Activated naive CD8-positive, alpha-beta T cell treated with anti-CD3 and anti-CD28 coated beads, Interleukin-2, amount 10 ng/mL, durations not matched to agents 7 days and 5 days (primary cell): ENCODE measurements around the gene NIT1. TPM values are rescaled to one million over a fixed set of nuclear protein-coding genes. Genes with fewer than 3 reads are reported as not detected.
A peak's percentile ranks its signal among the peaks of the same experiment; 100 is the strongest.

ENCODE experiments used
- ATAC-seq: fragments of 150-1000 bp; cut with Tn5 transposase; one replicate; pipeline ENCODE4 v1.10.0; 2021; ENCODE audit warnings: low read depth, moderate library complexity
- POLR2A ChIA-PET: fragments of 350-600 bp; sonication (Branson Sonifier 250); formaldehyde crosslinking; loops from one replicate; lab custom pipeline; 2021; ENCODE audit warnings: antibody characterized with exemption; lab: Charles Lee
- DNase-seq: peaks from one replicate; pipeline ENCODE4 v3.0.0; 2021
- H3K27ac Mint-ChIP-seq: one replicate; pipeline ENCODE4 v1.8.0; 2022; ENCODE audit warnings: mild to moderate bottlenecking, mixed read lengths
- H3K27me3 Mint-ChIP-seq: one replicate; pipeline ENCODE4 v1.8.0; 2022; ENCODE audit warnings: mild to moderate bottlenecking, moderate library complexity, mixed read lengths
- H3K36me3 Mint-ChIP-seq: one replicate; pipeline ENCODE4 v1.8.0; 2021; ENCODE audit warnings: mild to moderate bottlenecking, mixed read lengths
- H3K4me1 Mint-ChIP-seq: one replicate; pipeline ENCODE4 v1.8.0; 2021; ENCODE audit warnings: mixed read lengths
- H3K4me3 Mint-ChIP-seq: one replicate; pipeline ENCODE4 v1.8.0; 2022; ENCODE audit warnings: mild to moderate bottlenecking, moderate library complexity, mixed read lengths
- H3K9me3 Mint-ChIP-seq: one replicate; pipeline ENCODE4 v1.8.0; 2021; ENCODE audit warnings: mixed read lengths
- total RNA-seq, 2 experiments: library from RNA; stranded (reverse); gene quantifications; one replicate each; pipeline ENCODE4 v1.2.3, GENCODE V29; 2021

Gene NIT1
- total RNA-seq, 2 experiments from 2014 or later = 44.7 to 49.3 TPM

- DNase-seq = peak; percentile 23
- no peaks in the 10 kb centered on the region for H3K9me3 Mint-ChIP-seq
- H3K4me1 Mint-ChIP-seq = peaks cover 28% of the 10 kb centered on the region
- POLR2A ChIA-PET = interaction anchor here (0.5 kb wide), 1 partner anchor 23 kb away, joined by 3 read pairs; no protein-coding TSS in a partner anchor
- H3K27me3 Mint-ChIP-seq = no peaks in the 10 kb centered on the region
- H3K27ac Mint-ChIP-seq = peak within 1 kb of the TSS; percentile 42
- ATAC-seq = no peak
- no peaks in the 10 kb centered on the region for H3K36me3 Mint-ChIP-seq
- no peak within 1 kb of the TSS for H3K4me3 Mint-ChIP-seq
Observed at GRCh38 chr1:161089251-161089924, 28.5 kb upstream of the NIT1 start, which contains the start of gene NECTIN4. NECTIN4 (minus strand) TSS chr1:161089558; CDS start chr1:161089296, 262 bp downstream.

GRCh38 chr1:161089938-161090337, 28.0 kb upstream of the NIT1 start:
- POLR2A ChIA-PET = interaction anchor here (0.5 kb wide), 1 partner anchor 24 kb away, joined by 3 read pairs; no protein-coding TSS in a partner anchor
- Mint-ChIP-seq H3K4me1 (peaks cover 30% of the 10 kb centered on the region), H3K27ac (no peak overlapping the region), H3K4me3 (no peak overlapping the region), H3K9me3 (no peaks in the 10 kb centered on the region), H3K36me3 (no peaks in the 10 kb centered on the region), H3K27me3 (no peaks in the 10 kb centered on the region)
- DNase-seq = peak; percentile 15
- no peak for ATAC-seq

GRCh38 chr1:161090617-161091016, 27.3 kb upstream of the NIT1 start:
- Mint-ChIP-seq H3K36me3 (no peaks in the 10 kb centered on the region), H3K9me3 (no peaks in the 10 kb centered on the region), H3K27ac (peak overlapping the region; percentile 5), H3K27me3 (no peaks in the 10 kb centered on the region), H3K4me3 (no peak overlapping the region), H3K4me1 (peaks cover 32% of the 10 kb centered on the region)
- POLR2A ChIA-PET = no interaction called here
- DNase-seq (no peak), ATAC-seq (no peak)

- Mint-ChIP-seq H3K27ac (no peak overlapping the region), H3K4me1 (peaks cover 32% of the 10 kb centered on the region), H3K9me3 (no peaks in the 10 kb centered on the region), H3K4me3 (no peak overlapping the region), H3K36me3 (no peaks in the 10 kb centered on the region), H3K27me3 (no peaks in the 10 kb centered on the region)
- no peak for ATAC-seq
- POLR2A ChIA-PET = no interaction called here
- DNase-seq = peak; percentile 15
Observed at GRCh38 chr1:161091093-161091492, 26.8 kb upstream of the NIT1 start.

- Mint-ChIP-seq H3K4me1 (peaks cover 34% of the 10 kb centered on the region), H3K27me3 (no peaks in the 10 kb centered on the region), H3K9me3 (no peaks in the 10 kb centered on the region), H3K27ac (no peak overlapping the region), H3K36me3 (no peaks in the 10 kb centered on the region), H3K4me3 (no peak overlapping the region)
- peak; percentile 12 for DNase-seq
- ATAC-seq = no peak
- POLR2A ChIA-PET = interaction anchor here (0.5 to 1.0 kb wide), 3 partner anchors 20 to 32 kb away, joined by 4 to 5 read pairs (median 5); no protein-coding TSS in a partner anchor
Observed at GRCh38 chr1:161091796-161092507, 26.0 kb upstream of the NIT1 start.

GRCh38 chr1:161092621-161093028, 25.3 kb upstream of the NIT1 start:
- Mint-ChIP-seq H3K4me1 (peaks cover 41% of the 10 kb centered on the region), H3K9me3 (no peaks in the 10 kb centered on the region), H3K36me3 (no peaks in the 10 kb centered on the region), H3K27me3 (no peaks in the 10 kb centered on the region), H3K27ac (peak overlapping the region; percentile 41), H3K4me3 (no peak overlapping the region)
- peak; percentile 28 for DNase-seq
- POLR2A ChIA-PET = interaction anchor here (0.5 to 1.0 kb wide), 4 partner anchors 21 to 32 kb away, joined by 3 to 5 read pairs (median 4); partner anchors contain the start of gene ARHGAP30
- ATAC-seq = peak; percentile 80

DNA sequence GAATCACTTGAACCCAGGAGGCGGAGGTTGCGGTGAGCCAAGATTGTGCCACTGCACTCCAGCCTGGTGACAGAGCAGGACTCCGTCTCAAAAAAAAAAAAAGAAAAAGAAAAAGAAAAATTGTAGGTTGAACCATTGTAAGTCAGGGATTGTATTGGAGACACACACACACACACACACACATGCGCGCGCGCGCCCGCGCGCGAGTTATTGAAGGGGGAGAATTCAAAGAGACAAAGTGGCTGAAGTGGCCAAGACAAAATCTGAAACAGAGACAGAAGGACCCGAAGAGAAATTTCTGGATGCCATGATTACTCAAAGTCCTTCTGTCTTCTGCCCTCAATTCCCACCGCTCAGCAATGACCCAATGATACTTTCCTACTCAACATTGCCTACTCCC, 23.4 kb upstream of the NIT1 start:
- Mint-ChIP-seq H3K9me3 (no peaks in the 10 kb centered on the region), H3K4me3 (no peak overlapping the region), H3K27me3 (no peaks in the 10 kb centered on the region), H3K27ac (no peak overlapping the region), H3K4me1 (peaks cover 45% of the 10 kb centered on the region), H3K36me3 (no peaks in the 10 kb centered on the region)
- POLR2A ChIA-PET = interaction anchor here (0.7 to 7.0 kb wide), 2 partner anchors 20 to 25 kb away, joined by 3 to 118 read pairs; partner anchors contain the start of gene ARHGAP30
- peak; percentile 19 for DNase-seq
- no peak for ATAC-seq

DNA sequence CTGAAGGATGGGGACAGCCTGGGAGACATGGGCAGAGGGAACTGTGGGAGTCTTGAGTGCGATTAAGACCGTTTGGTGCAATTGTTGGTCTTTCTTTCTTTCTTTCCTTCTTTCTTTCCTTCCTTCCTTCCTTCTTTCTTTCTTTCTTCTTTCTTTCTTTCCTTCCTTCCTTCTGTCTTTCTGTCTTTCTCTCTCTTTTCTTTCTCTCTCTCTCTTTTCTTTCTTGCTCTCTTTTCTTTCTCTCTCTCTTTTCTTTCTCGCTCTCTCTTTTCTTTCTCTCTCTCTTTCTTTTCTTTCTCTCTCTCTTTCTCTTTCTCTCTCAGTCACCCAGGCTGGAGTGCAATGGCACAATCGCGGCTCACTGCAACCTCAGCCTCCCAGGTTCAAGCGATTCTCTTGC, 22.7 kb upstream of the NIT1 start:
- H3K27me3 Mint-ChIP-seq = no peaks in the 10 kb centered on the region
- no peak for ATAC-seq
- H3K9me3 Mint-ChIP-seq = no peaks in the 10 kb centered on the region
- H3K36me3 Mint-ChIP-seq = no peaks in the 10 kb centered on the region
- H3K4me1 Mint-ChIP-seq = peaks cover 45% of the 10 kb centered on the region
- no peak overlapping the region for H3K27ac Mint-ChIP-seq
- no peak overlapping the region for H3K4me3 Mint-ChIP-seq
- DNase-seq = no peak
- POLR2A ChIA-PET = interaction anchor here (7.0 kb wide), 1 partner anchor 26 kb away, joined by 118 read pairs; the partner anchor contains the start of gene ARHGAP30

DNA sequence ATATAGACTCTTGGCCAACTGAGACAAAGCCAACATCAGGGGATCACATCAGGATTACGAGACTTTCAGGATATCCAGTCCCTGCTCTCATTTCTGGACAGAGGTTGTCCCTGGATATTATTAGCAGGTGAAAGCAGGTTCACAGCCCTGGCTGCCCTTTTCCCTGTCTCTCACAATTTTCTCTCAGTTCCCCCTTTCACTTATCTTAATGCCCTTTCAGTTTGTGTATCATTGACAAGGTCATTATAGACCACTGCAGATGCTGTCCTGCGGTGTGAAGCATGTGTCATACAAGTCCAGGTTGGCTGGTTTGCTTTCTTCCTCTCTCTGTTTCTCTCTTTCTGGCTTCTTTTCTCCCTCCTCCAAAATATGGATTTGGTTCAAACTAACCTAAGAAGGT, 21.9 kb upstream of the NIT1 start:
- ATAC-seq (no peak), DNase-seq (peak; percentile 3)
- no peak overlapping the region for H3K4me3 Mint-ChIP-seq
- H3K4me1 Mint-ChIP-seq = peaks cover 37% of the 10 kb centered on the region
- H3K27ac Mint-ChIP-seq = no peak overlapping the region
- H3K9me3 Mint-ChIP-seq = no peaks in the 10 kb centered on the region
- POLR2A ChIA-PET = interaction anchor here (7.0 kb wide), 1 partner anchor 27 kb away, joined by 118 read pairs; the partner anchor contains the start of gene ARHGAP30
- no peaks in the 10 kb centered on the region for H3K36me3 Mint-ChIP-seq
- no peaks in the 10 kb centered on the region for H3K27me3 Mint-ChIP-seq

GRCh38 chr1:161096530-161096929, 21.4 kb upstream of the NIT1 start:
- Mint-ChIP-seq H3K36me3 (no peaks in the 10 kb centered on the region), H3K9me3 (no peaks in the 10 kb centered on the region), H3K27ac (no peak overlapping the region), H3K4me1 (peaks cover 36% of the 10 kb centered on the region), H3K27me3 (no peaks in the 10 kb centered on the region), H3K4me3 (no peak overlapping the region)
- POLR2A ChIA-PET = interaction anchor here (1.0 to 7.0 kb wide), 6 partner anchors 28 to 99 kb away, joined by 3 to 118 read pairs (median 6); partner anchors contain the start of genes ARHGAP30, F11R and USF1
- no peak for ATAC-seq
- peak; percentile 14 for DNase-seq

- Mint-ChIP-seq H3K4me1 (peaks cover 21% of the 10 kb centered on the region), H3K9me3 (no peaks in the 10 kb centered on the region), H3K27ac (peak within 1 kb of the TSS; percentile 90), H3K36me3 (peaks cover 1% of the 10 kb centered on the region), H3K27me3 (no peaks in the 10 kb centered on the region), H3K4me3 (peak within 1 kb of the TSS; percentile 94)
- peak; percentile 84 for ATAC-seq
- POLR2A ChIA-PET = interaction anchor here (0.6 to 7.0 kb wide), 17 partner anchors 19 to 350 kb away, joined by 3 to 118 read pairs (median 5); partner anchors contain the start of genes ARHGAP30, DEDD, F11R and NIT1
- peak; percentile 82 for DNase-seq
Observed at GRCh38 chr1:161098210-161099068, 19.5 kb upstream of the NIT1 start, which contains the start of gene KLHDC9. KLHDC9 (plus strand) TSS chr1:161098361; CDS start chr1:161098536, 175 bp downstream.

DNA sequence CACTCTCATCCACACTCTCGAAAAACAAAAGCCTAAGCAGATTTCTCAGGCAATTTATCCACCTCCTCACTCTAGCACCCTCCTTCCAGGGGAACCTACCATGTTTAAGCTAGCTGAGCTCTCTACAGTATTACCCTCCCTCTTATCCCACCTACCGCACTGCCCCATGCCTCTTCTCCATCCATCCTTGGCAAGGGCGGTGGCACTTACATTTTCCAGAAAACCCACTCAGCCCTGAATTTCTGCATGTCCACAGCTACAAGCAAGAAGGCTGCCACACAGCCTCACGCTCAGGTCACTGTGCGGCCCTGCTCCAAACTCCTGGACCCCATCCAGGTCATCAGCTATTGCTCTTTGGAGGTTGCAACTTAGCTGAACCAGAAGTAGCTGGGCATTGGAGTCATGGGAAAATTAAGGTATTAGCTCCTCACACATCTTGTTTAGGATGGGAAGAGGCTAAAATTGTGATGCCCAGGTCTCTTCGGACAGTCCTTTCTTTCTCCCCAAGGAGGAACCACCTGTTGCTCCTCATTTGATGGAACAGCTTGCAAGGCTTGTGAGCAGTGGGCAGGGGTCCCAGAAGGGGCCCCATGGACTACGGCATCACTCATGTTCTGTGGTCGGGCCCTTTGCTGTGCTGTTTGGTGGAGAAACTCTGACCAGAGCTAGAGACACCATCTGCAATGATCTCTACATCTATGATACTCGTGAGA, 18.7 kb upstream of the NIT1 start:
- DNase-seq (peak; percentile 17), ATAC-seq (no peak)
- POLR2A ChIA-PET = interaction anchor here (1.4 to 7.0 kb wide), 7 partner anchors 18 to 102 kb away, joined by 3 to 118 read pairs (median 8); partner anchors contain the start of genes ARHGAP30, DEDD, NIT1 and PFDN2
- H3K9me3 Mint-ChIP-seq = no peaks in the 10 kb centered on the region
- H3K4me3 Mint-ChIP-seq = peak overlapping the region; percentile 77
- peak overlapping the region; percentile 70 for H3K27ac Mint-ChIP-seq
- H3K27me3 Mint-ChIP-seq = no peaks in the 10 kb centered on the region
- H3K36me3 Mint-ChIP-seq = peaks cover 3% of the 10 kb centered on the region
- peaks cover 20% of the 10 kb centered on the region for H3K4me1 Mint-ChIP-seq
